Stimulated activated CD8-positive, alpha-beta memory T cell treated with anti-CD3 and anti-CD28 coated beads, Interleukin-12 subunit alpha, Interleukin-12 subunit beta, amount 100 ng/mL, for 24 hours (primary cell): ENCODE results near the gene FARS2.

Experiments used
- DNase-seq: peaks from one replicate; pipeline ENCODE4 v3.0.0-alpha.2; 2020; ENCODE audit errors: extremely low read depth

The FARS2 gene

DNA sequence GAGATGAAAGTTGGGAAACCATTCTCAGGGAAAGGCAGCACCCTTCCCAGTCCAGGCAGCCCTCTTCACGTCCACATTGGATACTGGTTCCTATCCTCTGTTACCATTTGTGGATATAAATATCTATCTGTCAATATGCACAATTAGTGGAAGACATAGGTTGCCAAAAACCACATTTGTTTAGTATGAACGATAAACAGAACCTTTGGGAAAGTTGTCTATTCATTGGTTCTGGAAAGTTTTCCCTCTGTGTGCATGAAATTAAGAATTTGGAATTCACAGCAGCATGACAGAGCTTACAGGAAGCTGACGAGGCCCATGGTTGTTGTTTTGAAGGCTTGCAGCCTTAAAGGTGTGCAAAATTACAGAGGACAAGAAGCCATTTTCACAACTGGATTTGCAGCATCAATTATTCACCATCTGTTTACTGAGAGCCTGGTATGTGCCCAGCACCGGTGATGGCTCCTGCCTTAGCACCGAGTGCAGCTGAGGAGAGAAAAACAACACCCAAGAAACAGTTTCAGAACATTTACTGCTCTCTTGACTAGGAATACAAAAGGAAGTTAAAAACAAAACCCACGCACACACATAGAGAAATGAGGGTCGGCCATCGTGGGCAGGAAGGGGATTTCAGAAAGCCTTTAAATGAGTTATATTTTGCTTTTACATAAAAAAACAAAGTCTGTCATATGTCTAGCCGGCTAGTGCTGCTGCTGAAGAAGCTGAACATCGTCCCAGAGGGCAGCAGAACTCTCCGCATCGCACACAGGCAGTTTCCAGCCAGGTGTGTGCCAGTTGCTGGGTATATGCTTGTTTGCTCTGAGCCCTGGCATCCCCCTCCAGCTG, 319.6 kb downstream of the FARS2 start:
- no peak for DNase-seq

DNA sequence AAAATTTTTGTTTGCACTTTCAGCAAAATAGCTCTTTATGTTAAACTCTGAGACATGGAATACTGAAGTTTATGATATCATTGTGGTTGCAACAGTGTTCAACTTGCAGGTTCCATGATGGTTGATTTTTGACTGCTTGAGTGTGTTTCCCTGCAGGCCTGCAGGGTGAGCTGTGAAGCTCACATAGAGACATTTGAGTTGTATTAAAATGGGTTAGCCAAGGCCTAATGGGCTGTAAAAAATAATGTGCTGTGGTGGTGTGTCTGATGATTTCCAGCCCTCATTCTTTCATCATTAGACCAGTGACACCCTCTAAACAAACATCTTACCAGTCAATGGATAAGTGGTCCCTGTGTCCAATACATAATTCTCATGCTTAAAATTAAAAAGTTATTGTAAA, 321.4 kb downstream of the FARS2 start:
- no peak for DNase-seq

DNA sequence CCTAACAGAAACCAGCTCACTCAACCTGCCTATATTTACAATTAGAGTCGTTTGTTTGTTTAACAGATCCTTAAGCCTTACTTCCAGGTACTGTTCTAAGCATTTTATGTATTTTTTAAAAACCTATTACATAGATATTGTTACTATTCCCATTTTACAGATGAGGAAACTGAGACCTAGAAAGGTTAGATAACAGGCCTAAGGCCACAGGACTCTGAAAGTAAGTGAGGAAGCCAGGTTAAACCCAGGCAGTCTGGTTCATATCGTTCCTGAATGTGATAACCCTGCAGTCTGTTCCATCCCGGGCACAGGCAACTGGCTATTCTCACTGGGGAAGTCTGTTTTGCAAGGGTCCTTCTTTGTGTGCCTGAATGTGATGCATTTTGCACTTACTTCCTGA, 322.2 kb downstream of the FARS2 start:
- no peak for DNase-seq

GRCh38 chr6:5584078-5584482, 322.8 kb downstream of the FARS2 start:
- DNase-seq = no peak

DNA sequence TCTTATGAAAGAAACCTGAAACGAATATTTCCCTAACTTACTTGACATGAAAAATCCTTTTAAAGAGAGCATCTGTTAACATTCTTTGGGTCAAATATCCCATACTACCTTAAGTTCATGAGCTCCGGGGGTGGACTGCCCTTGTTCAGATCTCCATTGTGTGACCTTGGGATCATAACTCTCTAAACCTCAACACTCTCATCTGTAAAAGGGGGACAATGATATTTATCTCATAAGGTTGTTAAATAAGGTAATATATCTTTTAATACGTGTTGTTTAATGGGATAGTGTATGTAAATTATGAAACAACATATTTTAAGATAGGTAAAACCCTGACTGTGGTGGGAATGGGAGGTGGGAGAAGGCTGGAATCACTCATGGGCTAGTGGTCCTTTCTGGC, 326.3 kb downstream of the FARS2 start:
- DNase-seq = no peak

- DNase-seq = no peak
Measured at GRCh38 chr6:5589422-5590141, 328.3 kb downstream of the FARS2 start.

- no peak for DNase-seq
Measured at GRCh38 chr6:5590187-5590586, 328.9 kb downstream of the FARS2 start.

DNA sequence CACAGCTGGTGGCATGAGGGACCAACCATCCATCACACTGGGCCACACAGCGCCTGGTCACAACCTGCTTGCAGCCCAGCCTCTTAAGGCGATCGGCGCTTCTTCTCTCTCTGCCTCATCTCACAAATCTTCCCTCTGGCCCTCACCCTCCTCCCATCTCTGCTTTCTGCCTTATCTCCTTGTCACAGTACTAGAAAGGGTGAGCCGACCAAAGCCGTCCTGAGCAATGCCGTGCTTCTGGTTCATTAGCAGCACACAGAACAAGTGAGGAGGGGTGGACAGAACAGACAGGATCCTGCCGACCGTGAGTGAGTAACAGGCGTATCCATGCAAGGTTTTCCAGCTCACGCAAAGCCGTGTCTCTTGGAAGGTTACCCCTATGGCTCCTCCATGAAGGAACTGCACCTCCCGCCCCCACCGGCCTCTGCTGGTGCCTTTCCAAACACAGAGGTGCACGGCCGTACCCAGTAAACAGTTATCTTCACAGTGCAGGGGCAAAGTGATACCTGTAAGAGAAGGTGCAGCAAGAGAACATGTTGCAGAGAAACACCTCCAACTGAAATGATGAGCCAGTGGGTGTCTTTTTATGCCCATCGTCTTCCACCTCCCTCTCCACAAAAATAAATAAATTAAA, 331.7 kb downstream of the FARS2 start:
- DNase-seq = no peak

GRCh38 chr6:5595184-5595583, 333.9 kb downstream of the FARS2 start:
- DNase-seq = no peak

DNA sequence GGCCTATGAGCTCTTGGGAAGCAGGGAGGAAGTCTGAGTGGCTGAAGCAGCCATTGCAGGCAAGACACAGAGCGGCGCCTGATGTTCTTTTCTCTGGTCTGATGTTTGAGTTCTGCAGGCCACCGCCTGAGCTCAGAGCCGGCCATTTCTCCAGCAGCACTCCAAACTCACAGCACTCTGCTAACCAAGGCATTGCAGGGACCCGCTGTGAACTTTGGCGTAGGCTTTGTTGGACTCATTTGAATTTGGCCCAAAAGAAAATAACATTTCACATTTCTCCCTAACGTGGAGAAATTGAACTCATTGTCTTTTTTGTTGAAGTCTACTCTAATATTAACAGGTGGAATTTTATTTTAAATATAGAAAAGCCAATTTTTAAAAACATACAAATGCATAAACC, 336.1 kb downstream of the FARS2 start:
- no peak for DNase-seq

GRCh38 chr6:5598123-5598522, 336.8 kb downstream of the FARS2 start:
- no peak for DNase-seq

GRCh38 chr6:5599127-5599526, 337.8 kb downstream of the FARS2 start:
- DNase-seq = no peak

DNA sequence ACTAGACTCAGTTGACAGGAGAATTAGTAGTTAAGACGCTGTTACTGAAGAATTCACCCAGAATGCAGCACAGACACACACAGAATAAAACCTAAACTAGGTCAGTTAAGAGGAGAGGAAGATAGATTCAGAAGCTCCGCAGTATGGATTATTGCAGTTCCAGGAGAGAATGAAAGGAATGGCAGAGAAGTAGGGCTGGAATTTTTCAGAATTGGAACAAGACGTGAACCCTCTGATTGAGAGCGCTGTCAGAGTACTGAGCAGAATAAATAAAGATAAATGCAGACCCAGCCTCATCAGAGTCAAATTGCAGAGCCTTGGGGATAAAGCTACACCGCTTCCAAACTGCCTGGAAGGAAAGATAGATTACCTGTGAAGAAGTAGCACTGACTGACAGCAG, 344.6 kb downstream of the FARS2 start:
- DNase-seq = no peak

GRCh38 chr6:5606546-5606945, 345.2 kb downstream of the FARS2 start:
- DNase-seq = no peak

GRCh38 chr6:5610640-5611039, 349.3 kb downstream of the FARS2 start:
- DNase-seq = no peak

- no peak for DNase-seq
Measured at GRCh38 chr6:5617179-5617578, 355.9 kb downstream of the FARS2 start.

GRCh38 chr6:5619249-5619648, 357.9 kb downstream of the FARS2 start:
- no peak for DNase-seq

DNA sequence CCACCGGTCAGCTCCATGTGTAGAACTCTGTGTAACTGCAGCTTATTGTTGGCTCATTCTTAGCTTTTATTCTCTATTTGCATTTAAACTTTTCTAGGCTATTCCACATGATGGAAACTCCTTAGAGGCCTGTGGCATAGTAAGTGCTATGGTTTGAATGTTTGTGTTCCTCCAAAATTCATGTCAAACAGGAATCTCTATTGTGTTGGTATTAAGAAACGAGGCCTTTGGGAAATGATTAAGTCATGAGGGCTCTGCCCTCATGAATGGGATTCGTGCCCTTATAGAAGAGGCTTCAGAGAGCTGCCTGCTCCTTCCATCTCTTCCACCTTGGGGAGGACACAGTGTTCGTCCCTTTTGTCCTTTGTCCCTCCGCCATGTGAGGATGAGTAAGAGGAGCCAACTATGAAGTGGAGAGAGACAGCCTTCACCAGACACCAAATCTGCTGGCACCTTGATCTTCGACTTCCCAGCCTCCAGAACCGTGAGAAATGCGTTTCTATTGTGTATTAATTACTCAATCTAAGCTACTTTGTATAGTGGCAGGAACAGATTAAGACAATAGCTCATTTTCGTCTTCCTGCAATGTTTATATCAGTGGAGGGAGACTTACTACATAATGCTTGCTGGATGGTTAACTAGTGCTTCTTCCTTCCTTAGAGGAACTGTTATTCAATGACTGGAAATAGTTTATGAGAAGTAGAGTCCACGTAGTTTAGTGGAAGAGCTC, 361.1 kb downstream of the FARS2 start:
- DNase-seq = no peak

GRCh38 chr6:5623769-5624168, 362.5 kb downstream of the FARS2 start:
- DNase-seq = no peak

GRCh38 chr6:5624256-5624655, 362.9 kb downstream of the FARS2 start:
- DNase-seq = no peak

GRCh38 chr6:5626727-5627426, 365.6 kb downstream of the FARS2 start:
- no peak for DNase-seq

GRCh38 chr6:5630636-5631035, 369.3 kb downstream of the FARS2 start:
- no peak for DNase-seq
